Measurements from ENCODE around the gene APOA4. TPM values are rescaled to one million over a fixed set of nuclear protein-coding genes. Genes with fewer than 3 reads are reported as not detected.

The APOA4 gene
- total and polyA plus RNA-seq, 2 of the 13 experiments (the other 11 are each of a cell fraction or from before 2014, with no cell fraction given), result 3.8 to 7.2 TPM

- H3K27me3 ChIP-seq (ENCODE audit: control insufficient read depth in 1 of 2, insufficient read depth in 2 of 2, low read length in 2 of 2), result no peaks in the 10 kb centered on the region
- peak overlapping the region; percentile 92 for H3K4me2 ChIP-seq (ENCODE audit: low read depth, low read length)
- peaks cover 87% of the 10 kb centered on the region for H3K4me1 ChIP-seq (ENCODE audit: insufficient read depth, low read length)
- intact Hi-C loops (cut with micrococcal nuclease; ENCODE audit: unreplicated experiment) (no loop called here), in situ Hi-C loops (cut with HindIII; ENCODE audit: extremely low pct_ligation_motif_present, low pct_unique_long_range_greater_than_20kb) (loop anchor here (5.0 kb wide), 1 partner anchor 44 kb away; the partner anchor contains the start of gene APOA5)
- ChIA-PET CTCF (ENCODE audit: low intra/inter-chr PET ratio, low total read pairs) (interaction anchor here (2.2 kb wide), 1 partner anchor 45 kb away, joined by 23 read pairs; the partner anchor contains the start of gene APOA5), POLR2A (interaction anchor here (1.0 to 18.4 kb wide), 21 partner anchors 9 to 343 kb away, joined by 3 to 1365 read pairs (median 14); partner anchors contain the start of genes APOA4, APOA5, APOC3 and BUD13)
- no peak for FAIRE-seq
- H3K4me3 ChIP-seq (replicated peaks in 1 of 3; ENCODE audit: insufficient read depth in 1 of 3, low read depth in 2 of 3, low read length in 3 of 3), result peak overlapping the region; percentile 75 to 95 (median 92)
- H2AFZ ChIP-seq (ENCODE audit: low read length), result no peak overlapping the region
- peak overlapping the region; percentile 99 for H3K27ac ChIP-seq (ENCODE audit: extremely low read length, insufficient read depth, low read length)
- peaks cover 38% of the 10 kb centered on the region for H3K79me2 ChIP-seq (ENCODE audit: insufficient read depth, low read length)
- peaks cover 9% of the 10 kb centered on the region; the same call in 1 of the 2 replicates for H4K20me1 ChIP-seq (ENCODE audit: insufficient read depth, low read length)
- peak overlapping the region; percentile 96 for H3K9ac ChIP-seq (ENCODE audit: insufficient read depth, low read depth, low read length)
- no peaks in the 10 kb centered on the region; a peak in 2 of 5 replicates for H3K36me3 ChIP-seq (replicated peaks in 1 of 2; ENCODE audit: control insufficient read depth in 1 of 2, insufficient read depth in 2 of 2, low read length in 2 of 2)
- no peak for DNase-seq (ENCODE audit: low spot score)
- no TSS peak for BruUV-seq (replicated peaks)
- no peak for ATAC-seq
- H3K9me3 ChIP-seq (ENCODE audit: low read length), result no peaks in the 10 kb centered on the region
- WGBS (ENCODE audit: low lambda C conversion rate), result 0% methylated on average over 5 of the region's 7 CpGs
- TF ChIP-seq RBM22 (optimal IDR thresholded peaks at IDR 0.05; ENCODE audit: low read length) (peak; percentile 71), TCF12 (IDR thresholded peaks at IDR 0.05) (no peak), TCF12 (CRISPR knock-in tag; IDR thresholded peaks at IDR 0.05) (no peak), SOX13 (IDR thresholded peaks at IDR 0.05) (no peak), SOX13 (CRISPR knock-in tag; conservative IDR thresholded peaks at IDR 0.05 in 1 of 2, IDR thresholded peaks at IDR 0.05 in 1 of 2) (peak in 1 of 2 experiments; percentile 42; a peak in 1 of 4 replicates), HMGXB4 (CRISPR knock-in tag; IDR thresholded peaks at IDR 0.05; ENCODE audit: borderline replicate concordance in 1 of 2, low read depth in 1 of 2) (no peak; a peak in 1 of 4 replicates), PRMT3 (CRISPR knock-in tag; IDR thresholded peaks at IDR 0.05; ENCODE audit: borderline replicate concordance, low read depth) (no peak), ZNF280D (CRISPR knock-in tag; IDR thresholded peaks at IDR 0.05) (no peak), FOXA3 (CRISPR knock-in tag; IDR thresholded peaks at IDR 0.05) (0 out of 2 replicates have a peak, but pooled peaks have one; percentile 23), POLR2A (IDR thresholded peaks at IDR 0.05; ENCODE audit: insufficient read depth in 1 of 2, low read depth in 2 of 2, low read length in 2 of 2) (peak in 1 of 2 experiments; percentile 28; a peak in 1 of 4 replicates), ZNF841 (CRISPR knock-in tag; IDR thresholded peaks at IDR 0.05; ENCODE audit: borderline replicate concordance) (no peak), HDAC1 (CRISPR knock-in tag; IDR thresholded peaks at IDR 0.05) (peak; percentile 12; the same call in 1 of the 2 replicates), HNF1B (CRISPR knock-in tag; IDR thresholded peaks at IDR 0.05) (peak; percentile 2; the same call in 1 of the 2 replicates), HOXA3 (CRISPR knock-in tag; IDR thresholded peaks at IDR 0.05) (peak; percentile 8; the same call in 1 of the 2 replicates), UBTF (CRISPR knock-in tag; IDR thresholded peaks at IDR 0.05) (no peak)
These were observed 13.5 kb upstream of the APOA4 start for GRCh38 chr11:116836632-116836991.

All from HepG2 (cell line).